ENCODE measurements around the gene CCDC27. TPM values are rescaled to one million over a fixed set of nuclear protein-coding genes. Genes with fewer than 3 reads are reported as not detected.

CCDC27 gene
- total RNA-seq, 1 experiment from 2014 or later = not detected

- no TSS peak for BruUV-seq (replicated peaks)
- Histone ChIP-seq H3K79me2 (ENCODE audit: insufficient read depth, low read length) (no peaks in the 10 kb centered on the region), H2AFZ (ENCODE audit: low read depth, low read length, poor library complexity, severe bottlenecking) (no peak overlapping the region), H3K4me2 (ENCODE audit: low read length) (no peak overlapping the region), H3K27me3 (ENCODE audit: insufficient read depth, low read length) (no peaks in the 10 kb centered on the region), H3K36me3 (ENCODE audit: control insufficient read depth in 1 of 2, insufficient read depth in 2 of 2, low read length in 2 of 2) (no peaks in the 10 kb centered on the region), H3K9me3 (ENCODE audit: control insufficient read depth in 1 of 2, insufficient read depth in 1 of 2, low read depth in 1 of 2, low read length in 2 of 2) (no peaks in the 10 kb centered on the region), H3K4me1 (ENCODE audit: control insufficient read depth in 1 of 2, insufficient read depth in 2 of 2, low read length in 2 of 2) (no peaks in the 10 kb centered on the region), H3K9ac (ENCODE audit: low read length) (no peak overlapping the region), H3K4me3 (replicated peaks in 1 of 2; ENCODE audit: low read depth in 1 of 2, low read length in 2 of 2) (no peak overlapping the region), H4K20me1 (ENCODE audit: insufficient read depth) (no peaks in the 10 kb centered on the region), H3K9me2 (ENCODE audit: insufficient read depth) (no peaks in the 10 kb centered on the region), H3K27ac (ENCODE audit: low read depth, low read length) (no peak overlapping the region)
- ATAC-seq (no peak), DNase-seq (ENCODE audit: low read depth, low spot score) (no peak)
- intact Hi-C loops (cut with micrococcal nuclease) = no loop called here
- RAD21 ChIA-PET (ENCODE audit: low non-redundant PET in 1 of 2, low total read pairs in 2 of 2, uncharacterized antibody in 2 of 2, unreplicated experiment in 2 of 2) = no interaction called here
- no peak for TF ChIP-seq ZFX (IDR thresholded peaks at IDR 0.05)
- TF ChIP-seq RAD21 (IDR thresholded peaks at IDR 0.05; ENCODE audit: low read depth) = no peak
- no peak for TF ChIP-seq ATF3 (IDR thresholded peaks at IDR 0.05)
- no peak for TF ChIP-seq MAX (IDR thresholded peaks at IDR 0.05)
- no peak for TF ChIP-seq CTCF (IDR thresholded peaks at IDR 0.05 in 2 of 3, conservative IDR thresholded peaks at IDR 0.05 in 1 of 3; ENCODE audit: borderline replicate concordance in 1 of 3, insufficient read depth in 1 of 3, low read depth in 2 of 3, low read length in 2 of 3)
- TF ChIP-seq CEBPB (IDR thresholded peaks at IDR 0.05; ENCODE audit: low read depth) = no peak
- TF ChIP-seq ZNF274 (IDR thresholded peaks at IDR 0.05; ENCODE audit: low read depth, low read length) = no peak
- no peak for TF ChIP-seq TCF7L2 (IDR thresholded peaks at IDR 0.05; ENCODE audit: borderline replicate concordance, extremely low read depth, insufficient read depth, insufficient read length)
- no peak for TF ChIP-seq YY1 (IDR thresholded peaks at IDR 0.05; ENCODE audit: extremely low read depth, insufficient replicate concordance, low read depth, low read length)
- no peak for TF ChIP-seq SIN3A (IDR thresholded peaks at IDR 0.05; ENCODE audit: low read depth)
- TF ChIP-seq REST (IDR thresholded peaks at IDR 0.05; ENCODE audit: low read depth) = no peak
- TF ChIP-seq POLR2AphosphoS5 (IDR thresholded peaks at IDR 0.05; ENCODE audit: low read depth, low read length) = no peak
- TF ChIP-seq SRF (IDR thresholded peaks at IDR 0.05; ENCODE audit: low read depth) = no peak
- CTCF ChIA-PET = no interaction called here
- POLR2A ChIA-PET = no interaction called here
Measured at GRCh38 chr1:3706651-3707297, 45.5 kb upstream of the CCDC27 start.

Data from HCT116 (cell line).